OCI-LY7 (cell line): ENCODE measurements around the gene ACBD5.
"Not testable (repeated sequence)": the region's sequence is repeated elsewhere in the genome, so short reads cannot be mapped to it uniquely, and the experiment has no call there.

Source experiments
- CTCF ChIP-seq: fragments of 200-600 bp; sonication (generic); conservative IDR thresholded peaks from 2 replicates; pipeline ENCODE4 v1.5.1; 2014; ENCODE audit warnings: mild to moderate bottlenecking, antibody characterized with exemption, low read length, moderate library complexity, mixed read lengths
- EZH2phosphoT487 ChIP-seq: fragments of 200-600 bp; sonication (generic); IDR thresholded peaks from 2 replicates; pipeline ENCODE4 v1.6.1; 2018; ENCODE audit warnings: low read depth, borderline replicate concordance, mild to moderate bottlenecking, mixed run types, antibody characterized with exemption, low read length, moderate library complexity, mixed read lengths

- not testable (repeated sequence) for TF ChIP-seq CTCF, EZH2phosphoT487
These were observed 3.1 kb downstream of the ACBD5 start for GRCh38 chr10:27237531-27237930.
